ENCODE results near the gene CUL5.

CUL5 gene

DNA sequence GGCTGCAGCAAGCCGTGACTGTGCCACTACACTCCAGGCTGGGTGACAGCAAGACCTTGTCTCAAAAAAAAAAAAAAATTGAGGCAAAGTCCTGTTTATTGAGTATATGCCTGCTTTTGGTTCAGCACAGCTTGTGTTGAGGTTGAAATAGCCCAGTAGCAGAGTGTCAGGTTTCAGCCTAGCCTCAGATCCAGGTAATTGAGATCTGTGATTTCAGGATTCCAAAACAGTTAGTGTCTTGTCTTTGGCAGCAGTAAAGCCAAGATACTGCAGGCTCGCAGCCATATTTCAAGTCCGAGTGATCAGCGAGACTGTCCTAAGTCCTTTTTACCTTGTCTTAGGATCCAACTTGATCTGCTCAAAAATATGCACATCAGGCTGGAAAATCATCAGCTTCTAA is 27.0 kb downstream of the CUL5 start:
- Histone ChIP-seq H3K27me3 (ENCODE audit: control insufficient read depth, low read length) (no peaks in the 10 kb centered on the region), H3F3A (ENCODE audit: control insufficient read depth, insufficient read depth) (no peaks in the 10 kb centered on the region), H3K4me3 (ENCODE audit: low read length) (no peak overlapping the region), H3K9me2 (replicated peaks; ENCODE audit: control insufficient read depth, low read length) (no peaks in the 10 kb centered on the region), H3K79me2 (ENCODE audit: control insufficient read depth, low read length) (peaks cover 36% of the 10 kb centered on the region), H4K20me1 (ENCODE audit: control insufficient read depth, insufficient read depth, low read depth, low read length) (peaks cover 3% of the 10 kb centered on the region; the same call in 1 of the 2 replicates), H3K4me2 (ENCODE audit: low read length) (no peak overlapping the region), H3K36me3 (ENCODE audit: control insufficient read depth, low read length) (peaks cover 45% of the 10 kb centered on the region), H3K9me3 (ENCODE audit: control insufficient read depth, insufficient read depth, low read length) (no peaks in the 10 kb centered on the region), H3K27ac (ENCODE audit: low read depth, low read length) (no peak overlapping the region), H3K4me1 (ENCODE audit: control insufficient read depth, low read length) (no peaks in the 10 kb centered on the region)
- TF ChIP-seq EZH2phosphoT487 (IDR thresholded peaks at IDR 0.05; ENCODE audit: borderline replicate concordance, low read length): no peak
- TF ChIP-seq, protein P1, sequence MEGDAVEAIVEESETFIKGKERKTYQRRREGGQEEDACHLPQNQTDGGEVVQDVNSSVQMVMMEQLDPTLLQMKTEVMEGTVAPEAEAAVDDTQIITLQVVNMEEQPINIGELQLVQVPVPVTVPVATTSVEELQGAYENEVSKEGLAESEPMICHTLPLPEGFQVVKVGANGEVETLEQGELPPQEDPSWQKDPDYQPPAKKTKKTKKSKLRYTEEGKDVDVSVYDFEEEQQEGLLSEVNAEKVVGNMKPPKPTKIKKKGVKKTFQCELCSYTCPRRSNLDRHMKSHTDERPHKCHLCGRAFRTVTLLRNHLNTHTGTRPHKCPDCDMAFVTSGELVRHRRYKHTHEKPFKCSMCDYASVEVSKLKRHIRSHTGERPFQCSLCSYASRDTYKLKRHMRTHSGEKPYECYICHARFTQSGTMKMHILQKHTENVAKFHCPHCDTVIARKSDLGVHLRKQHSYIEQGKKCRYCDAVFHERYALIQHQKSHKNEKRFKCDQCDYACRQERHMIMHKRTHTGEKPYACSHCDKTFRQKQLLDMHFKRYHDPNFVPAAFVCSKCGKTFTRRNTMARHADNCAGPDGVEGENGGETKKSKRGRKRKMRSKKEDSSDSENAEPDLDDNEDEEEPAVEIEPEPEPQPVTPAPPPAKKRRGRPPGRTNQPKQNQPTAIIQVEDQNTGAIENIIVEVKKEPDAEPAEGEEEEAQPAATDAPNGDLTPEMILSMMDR (IDR thresholded peaks at IDR 0.05; ENCODE audit: low read depth, low read length, poor library complexity, severe bottlenecking): no peak

GRCh38 chr11:108037211-108037610 is 28.5 kb downstream of the CUL5 start:
- Histone ChIP-seq H3K4me2 (ENCODE audit: low read length) (no peak overlapping the region), H3K9me3 (ENCODE audit: control insufficient read depth, insufficient read depth, low read length) (no peaks in the 10 kb centered on the region), H3K79me2 (ENCODE audit: control insufficient read depth, low read length) (peaks cover 21% of the 10 kb centered on the region), H3K9me2 (replicated peaks; ENCODE audit: control insufficient read depth, low read length) (no peaks in the 10 kb centered on the region), H3K36me3 (ENCODE audit: control insufficient read depth, low read length) (peaks cover 43% of the 10 kb centered on the region), H3K27me3 (ENCODE audit: control insufficient read depth, low read length) (no peaks in the 10 kb centered on the region), H3F3A (ENCODE audit: control insufficient read depth, insufficient read depth) (no peaks in the 10 kb centered on the region), H3K4me3 (ENCODE audit: low read length) (no peak overlapping the region), H3K4me1 (ENCODE audit: control insufficient read depth, low read length) (no peaks in the 10 kb centered on the region), H4K20me1 (ENCODE audit: control insufficient read depth, insufficient read depth, low read depth, low read length) (no peaks in the 10 kb centered on the region; the same call in 1 of the 2 replicates), H3K27ac (ENCODE audit: low read depth, low read length) (no peak overlapping the region)
- TF ChIP-seq, protein P1 (IDR thresholded peaks at IDR 0.05; ENCODE audit: low read depth, low read length, poor library complexity, severe bottlenecking): no peak
- no peak for TF ChIP-seq EZH2phosphoT487 (IDR thresholded peaks at IDR 0.05; ENCODE audit: borderline replicate concordance, low read length)

GRCh38 chr11:108037636-108038035 is 28.9 kb downstream of the CUL5 start:
- H3K9me3 ChIP-seq (ENCODE audit: control insufficient read depth, insufficient read depth, low read length): no peaks in the 10 kb centered on the region
- H3K4me2 ChIP-seq (ENCODE audit: low read length): no peak overlapping the region
- H3K27me3 ChIP-seq (ENCODE audit: control insufficient read depth, low read length): no peaks in the 10 kb centered on the region
- H3F3A ChIP-seq (ENCODE audit: control insufficient read depth, insufficient read depth): no peaks in the 10 kb centered on the region
- H3K4me1 ChIP-seq (ENCODE audit: control insufficient read depth, low read length): no peaks in the 10 kb centered on the region
- TF ChIP-seq, protein P1 (IDR thresholded peaks at IDR 0.05; ENCODE audit: low read depth, low read length, poor library complexity, severe bottlenecking): no peak
- TF ChIP-seq EZH2phosphoT487 (IDR thresholded peaks at IDR 0.05; ENCODE audit: borderline replicate concordance, low read length): no peak
- no peaks in the 10 kb centered on the region; the same call in 1 of the 2 replicates for H4K20me1 ChIP-seq (ENCODE audit: control insufficient read depth, insufficient read depth, low read depth, low read length)
- peaks cover 43% of the 10 kb centered on the region for H3K36me3 ChIP-seq (ENCODE audit: control insufficient read depth, low read length)
- H3K27ac ChIP-seq (ENCODE audit: low read depth, low read length): no peak overlapping the region
- no peak overlapping the region for H3K4me3 ChIP-seq (ENCODE audit: low read length)
- H3K9me2 ChIP-seq (replicated peaks; ENCODE audit: control insufficient read depth, low read length): no peaks in the 10 kb centered on the region
- peaks cover 17% of the 10 kb centered on the region for H3K79me2 ChIP-seq (ENCODE audit: control insufficient read depth, low read length)

Measured in DOHH2 (cell line).